Activated CD4-positive, alpha-beta T cell treated with anti-CD3 and anti-CD28 coated beads, Interleukin-2, amount 10 ng/mL, durations not matched to agents 24 days and 14 days (primary cell): ENCODE results near the gene CBX6. TPM values are rescaled to one million over a fixed set of nuclear protein-coding genes. Genes with fewer than 3 reads are reported as not detected.

Source experiments
- DNase-seq: peaks from one replicate; pipeline ENCODE4 v3.0.0; 2022
- H3K27ac Mint-ChIP-seq: one replicate; pipeline ENCODE4 v1.8.0; 2022; ENCODE audit warnings: mild to moderate bottlenecking, mixed read lengths
- H3K27me3 Mint-ChIP-seq: one replicate; pipeline ENCODE4 v1.8.0; 2022; ENCODE audit warnings: mixed read lengths
- H3K36me3 Mint-ChIP-seq: one replicate; pipeline ENCODE4 v1.8.0; 2022; ENCODE audit warnings: low read depth, mild to moderate bottlenecking, mixed read lengths
- H3K4me1 Mint-ChIP-seq: one replicate; pipeline ENCODE4 v1.8.0; 2021; ENCODE audit warnings: mixed read lengths
- H3K4me3 Mint-ChIP-seq: one replicate; pipeline ENCODE4 v1.8.0; 2022; ENCODE audit warnings: mild to moderate bottlenecking, moderate library complexity, mixed read lengths
- H3K9me3 Mint-ChIP-seq: one replicate; pipeline ENCODE4 v1.8.0; 2021; ENCODE audit warnings: mixed read lengths
- intact Hi-C: fragments of 100-400 bp; cut with micrococcal nuclease; formaldehyde crosslinking; loops from one replicate; pipeline ENCODE4 v1.15.1; 2023
- total RNA-seq: library from RNA; stranded (reverse); gene quantifications from 2 replicates; pipeline ENCODE4 v1.2.3, GENCODE V29; 2022

The CBX6 gene
- total RNA-seq, 1 donor from 2014 or later: 180 TPM

- intact Hi-C loops: no loop called here
- peaks cover 16% of the 10 kb centered on the region for H3K27me3 Mint-ChIP-seq
- peak; percentile 55 for DNase-seq
- H3K4me1 Mint-ChIP-seq: peaks cover 21% of the 10 kb centered on the region
- H3K9me3 Mint-ChIP-seq: no peaks in the 10 kb centered on the region
- peak overlapping the region; percentile 81 for H3K27ac Mint-ChIP-seq
- H3K36me3 Mint-ChIP-seq: no peaks in the 10 kb centered on the region
- no peak overlapping the region for H3K4me3 Mint-ChIP-seq
Observed at GRCh38 chr22:38881997-38882879, 10.2 kb upstream of the CBX6 start.

GRCh38 chr22:38881464-38881871, 9.5 kb upstream of the CBX6 start:
- Mint-ChIP-seq H3K9me3 (no peaks in the 10 kb centered on the region), H3K27ac (no peak overlapping the region), H3K27me3 (peaks cover 16% of the 10 kb centered on the region), H3K4me1 (peaks cover 18% of the 10 kb centered on the region), H3K4me3 (no peak overlapping the region), H3K36me3 (no peaks in the 10 kb centered on the region)
- peak; percentile 52 for DNase-seq
- intact Hi-C loops: no loop called here

GRCh38 chr22:38879961-38880360, 7.9 kb upstream of the CBX6 start:
- peaks cover 21% of the 10 kb centered on the region for H3K27me3 Mint-ChIP-seq
- H3K9me3 Mint-ChIP-seq: peaks cover under 1% of the 10 kb centered on the region
- no peak for DNase-seq
- no peaks in the 10 kb centered on the region for H3K36me3 Mint-ChIP-seq
- no peak overlapping the region for H3K27ac Mint-ChIP-seq
- intact Hi-C loops: no loop called here
- H3K4me3 Mint-ChIP-seq: no peak overlapping the region
- peaks cover 22% of the 10 kb centered on the region for H3K4me1 Mint-ChIP-seq

DNA sequence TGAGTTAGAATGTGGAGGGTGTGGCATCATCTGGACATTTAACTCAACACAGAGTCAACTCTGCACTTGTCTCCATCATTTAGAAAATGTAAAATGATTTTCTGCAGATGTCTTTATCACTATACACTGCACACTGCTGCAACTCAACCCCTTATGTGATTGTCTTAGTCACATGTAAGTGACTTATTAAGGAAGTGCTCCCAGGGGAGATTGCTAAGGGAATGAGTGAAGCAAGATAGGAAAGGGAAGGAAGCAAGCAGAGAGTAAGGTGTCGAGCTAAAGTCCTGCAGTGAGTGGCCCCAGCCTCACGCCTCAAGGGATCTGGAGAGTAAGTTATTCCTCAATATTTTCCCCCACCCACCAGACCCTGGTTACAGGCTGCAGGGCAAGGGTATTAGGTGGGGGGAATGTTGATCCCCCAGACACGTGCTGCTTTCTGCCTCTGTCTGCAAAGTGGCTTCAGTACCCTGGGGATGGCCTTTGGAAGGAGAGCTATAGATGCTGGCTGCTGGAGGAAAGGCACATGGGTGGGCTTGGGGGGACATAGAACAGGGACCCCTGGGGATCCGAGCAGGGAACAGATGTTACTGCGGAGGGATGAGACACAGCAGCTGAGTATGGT, 7.2 kb upstream of the CBX6 start:
- Mint-ChIP-seq H3K4me1 (peaks cover 26% of the 10 kb centered on the region), H3K36me3 (no peaks in the 10 kb centered on the region), H3K9me3 (peaks cover 4% of the 10 kb centered on the region), H3K27ac (no peak overlapping the region), H3K4me3 (no peak overlapping the region), H3K27me3 (peaks cover 19% of the 10 kb centered on the region)
- intact Hi-C loops: no loop called here
- DNase-seq: peak; percentile 53

- intact Hi-C loops: no loop called here
- H3K4me3 Mint-ChIP-seq: no peak overlapping the region
Observed at GRCh38 chr22:38878001-38878400, 6.0 kb upstream of the CBX6 start.

GRCh38 chr22:38874529-38875222, 2.7 kb upstream of the CBX6 start:
- intact Hi-C loops: loop anchor here (1.0 kb wide), 2 partner anchors 67 to 111 kb away; no protein-coding TSS in a partner anchor
- H3K9me3 Mint-ChIP-seq: peaks cover 4% of the 10 kb centered on the region

More at GRCh38 chr22:38878001-38878400, 6.0 kb upstream of the CBX6 start:
- peaks cover 3% of the 10 kb centered on the region for H3K36me3 Mint-ChIP-seq
- H3K9me3 Mint-ChIP-seq: peaks cover 4% of the 10 kb centered on the region
- DNase-seq: peak; percentile 52
- H3K4me1 Mint-ChIP-seq: peaks cover 33% of the 10 kb centered on the region
- no peak overlapping the region for H3K27ac Mint-ChIP-seq
- peaks cover 19% of the 10 kb centered on the region for H3K27me3 Mint-ChIP-seq

DNA sequence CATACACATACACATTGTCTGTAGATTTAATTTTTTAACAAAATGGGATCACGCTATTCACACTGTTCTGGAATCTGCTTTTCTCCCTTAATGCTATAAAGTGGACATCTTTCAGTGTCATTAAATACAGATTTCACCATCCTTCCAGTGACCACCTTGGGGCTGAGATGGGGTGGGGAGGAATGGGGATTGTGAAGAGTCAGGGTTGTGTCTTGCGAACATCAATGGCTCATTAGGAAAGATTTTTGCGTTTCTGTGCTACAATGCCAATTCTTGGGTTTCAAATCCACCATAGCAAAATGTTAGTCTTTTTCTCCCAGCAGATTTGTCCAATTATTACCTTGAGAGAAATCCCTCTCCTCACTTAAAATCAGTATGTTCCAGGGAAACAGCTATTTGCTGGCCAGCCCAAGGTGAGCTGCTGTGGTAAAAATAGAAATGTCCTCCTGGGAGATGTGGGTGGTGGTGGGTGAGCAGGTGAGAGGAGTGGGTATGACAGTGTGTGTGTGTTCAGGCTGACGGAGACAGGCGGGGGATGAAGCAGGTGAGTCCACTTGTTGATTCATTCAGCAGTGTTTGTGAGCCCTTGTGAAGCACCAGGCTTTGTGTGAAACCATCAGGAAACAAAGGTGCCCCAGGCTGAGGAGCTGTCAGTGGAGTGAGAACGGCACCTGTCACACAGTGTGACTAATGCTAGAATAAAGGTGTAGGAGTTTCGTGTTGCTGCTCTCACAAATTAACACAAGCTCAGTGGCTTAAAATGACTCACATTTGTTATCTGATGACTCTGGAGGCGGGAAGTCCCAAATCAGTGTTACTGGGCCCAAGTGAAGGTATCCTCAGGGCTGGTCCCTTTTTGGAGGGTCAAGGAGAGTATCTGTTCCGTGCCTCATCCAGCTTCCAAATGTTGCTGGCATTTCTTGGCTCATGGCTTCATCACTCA, 1.7 kb upstream of the CBX6 start:
- peak overlapping the region; percentile 87 for H3K27ac Mint-ChIP-seq
- H3K9me3 Mint-ChIP-seq: peaks cover 4% of the 10 kb centered on the region
- intact Hi-C loops: loop anchor here (1.0 kb wide), 2 partner anchors 68 to 112 kb away; no protein-coding TSS in a partner anchor
- DNase-seq: peak; percentile 84
- H3K4me3 Mint-ChIP-seq: peak overlapping the region; percentile 95
- peaks cover 11% of the 10 kb centered on the region for H3K27me3 Mint-ChIP-seq
- H3K4me1 Mint-ChIP-seq: peaks cover 48% of the 10 kb centered on the region
- peaks cover 27% of the 10 kb centered on the region for H3K36me3 Mint-ChIP-seq

More at GRCh38 chr22:38874529-38875222, 2.7 kb upstream of the CBX6 start:
- H3K4me1 Mint-ChIP-seq: peaks cover 41% of the 10 kb centered on the region
- peaks cover 18% of the 10 kb centered on the region for H3K36me3 Mint-ChIP-seq
- H3K27ac Mint-ChIP-seq: peak overlapping the region; percentile 87
- peaks cover 17% of the 10 kb centered on the region for H3K27me3 Mint-ChIP-seq
- peak overlapping the region; percentile 95 for H3K4me3 Mint-ChIP-seq
- DNase-seq: peak; percentile 60

- peak overlapping the region; percentile 87 for H3K27ac Mint-ChIP-seq
- DNase-seq: peak; percentile 78
- intact Hi-C loops: loop anchor here (1.0 kb wide), 1 partner anchor 446 kb away; the partner anchor contains the start of gene RPL3
- peak overlapping the region; percentile 95 for H3K4me3 Mint-ChIP-seq
- H3K4me1 Mint-ChIP-seq: peaks cover 53% of the 10 kb centered on the region
- H3K36me3 Mint-ChIP-seq: peaks cover 35% of the 10 kb centered on the region
- peaks cover 9% of the 10 kb centered on the region for H3K27me3 Mint-ChIP-seq
- H3K9me3 Mint-ChIP-seq: peaks cover 4% of the 10 kb centered on the region
Observed at GRCh38 chr22:38872831-38873248, 824 bp upstream of the CBX6 start.

DNA sequence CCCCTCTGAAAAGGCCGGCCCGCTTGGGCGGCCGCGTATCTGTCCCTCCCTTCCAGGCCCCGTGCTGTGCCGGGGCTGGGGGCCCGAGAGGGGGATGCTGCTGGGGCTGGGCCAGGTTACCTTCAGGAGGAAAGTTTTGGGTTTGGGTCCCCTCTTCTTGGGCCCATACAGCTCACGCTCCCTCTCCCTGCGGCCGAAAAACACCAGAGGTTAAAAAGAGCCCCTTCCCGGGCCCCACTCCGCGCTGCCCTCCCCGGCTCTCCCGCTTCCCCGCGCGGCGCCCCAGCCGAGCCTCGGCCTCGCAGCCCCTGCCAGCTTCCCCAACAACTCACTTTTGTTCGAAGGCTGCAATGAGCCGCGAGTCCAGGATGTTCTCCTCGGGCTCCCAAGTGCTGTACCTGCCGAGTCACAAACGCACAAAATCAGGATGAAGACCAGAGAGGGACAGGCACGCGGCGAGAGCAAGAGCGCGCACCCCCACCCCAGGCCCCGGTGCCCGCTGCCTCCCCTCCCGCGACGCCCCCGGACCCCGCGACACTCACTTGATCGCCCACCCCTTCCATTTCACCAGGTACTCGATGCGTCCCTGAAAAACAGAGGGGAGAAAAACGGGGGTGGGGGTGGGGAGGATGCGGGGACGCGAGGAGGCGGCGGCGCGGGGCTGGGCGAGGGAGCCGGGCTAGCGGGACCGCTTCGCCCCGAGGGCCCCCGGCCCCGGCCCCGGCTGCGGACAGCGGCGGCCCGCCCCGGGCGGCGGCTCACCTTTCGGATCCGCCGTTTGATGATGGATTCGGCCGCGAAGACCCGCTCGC, 450 bp downstream of the CBX6 start:
- H3K27me3 Mint-ChIP-seq: peaks cover 9% of the 10 kb centered on the region
- H3K4me3 Mint-ChIP-seq: peak overlapping the region; percentile 95
- DNase-seq: peak; percentile 81
- peaks cover 53% of the 10 kb centered on the region for H3K4me1 Mint-ChIP-seq
- peaks cover 4% of the 10 kb centered on the region for H3K9me3 Mint-ChIP-seq
- peaks cover 37% of the 10 kb centered on the region for H3K36me3 Mint-ChIP-seq
- intact Hi-C loops: loop anchor here (1.0 to 2.0 kb wide), 5 partner anchors 113 to 448 kb away; partner anchors contain the start of genes CBX7 and RPL3
- peak overlapping the region; percentile 94 for H3K27ac Mint-ChIP-seq

- DNase-seq: peak; percentile 70
- H3K27me3 Mint-ChIP-seq: peaks cover 4% of the 10 kb centered on the region
- peak overlapping the region; percentile 95 for H3K4me3 Mint-ChIP-seq
- peaks cover 4% of the 10 kb centered on the region for H3K9me3 Mint-ChIP-seq
- H3K36me3 Mint-ChIP-seq: peaks cover 37% of the 10 kb centered on the region
- peaks cover 50% of the 10 kb centered on the region for H3K4me1 Mint-ChIP-seq
- H3K27ac Mint-ChIP-seq: peak overlapping the region; percentile 94
- intact Hi-C loops: loop anchor here (1.0 to 2.0 kb wide), 5 partner anchors 114 to 282 kb away; partner anchors contain the start of gene CBX7
Observed at GRCh38 chr22:38870791-38871359, 1.1 kb downstream of the CBX6 start.

GRCh38 chr22:38870312-38870741, 1.7 kb downstream of the CBX6 start:
- Mint-ChIP-seq H3K4me1 (peaks cover 50% of the 10 kb centered on the region), H3K27me3 (peaks cover 4% of the 10 kb centered on the region)

More at GRCh38 chr22:38870312-38870741, 1.7 kb downstream of the CBX6 start:
- Mint-ChIP-seq H3K4me3 (peak overlapping the region; percentile 95), H3K27ac (peak overlapping the region; percentile 94), H3K9me3 (peaks cover 4% of the 10 kb centered on the region), H3K36me3 (peaks cover 40% of the 10 kb centered on the region)
- peak; percentile 96 for DNase-seq
- intact Hi-C loops: loop anchor here (1.0 to 2.0 kb wide), 5 partner anchors 114 to 282 kb away; partner anchors contain the start of gene CBX7
